ENCODE measurements around the gene SIRT1. TPM values are rescaled to one million over a fixed set of nuclear protein-coding genes. Genes with fewer than 3 reads are reported as not detected.

Gene SIRT1
- total RNA-seq, 1 experiment from 2014 or later, result 29.0 TPM

- peaks cover 28% of the 10 kb centered on the region for H3K36me3 ChIP-seq (ENCODE audit: insufficient read depth, low read length)
- H3K9me3 ChIP-seq (ENCODE audit: low read length), result no peaks in the 10 kb centered on the region
- no peaks in the 10 kb centered on the region for H3K27me3 ChIP-seq (ENCODE audit: low read length)
- H3K4me3 ChIP-seq (ENCODE audit: low read length), result peak overlapping the region; percentile 90
- peaks cover 48% of the 10 kb centered on the region for H3K79me2 ChIP-seq (ENCODE audit: low read length)
- H4K20me1 ChIP-seq (ENCODE audit: insufficient read depth, low read depth, low read length), result 0 out of 2 replicates have a peak, but pooled peaks cover 3% of the 10 kb centered on the region
- peak overlapping the region; percentile 72 for H3K27ac ChIP-seq (ENCODE audit: low read length)
- peak overlapping the region; percentile 84 for H3K9ac ChIP-seq (ENCODE audit: low read length)
- H3K4me1 ChIP-seq (ENCODE audit: low read length), result peaks cover 15% of the 10 kb centered on the region
- peak; percentile 93 for DNase-seq
- H2AFZ ChIP-seq (ENCODE audit: low read length), result no peak overlapping the region
- H3K9me2 ChIP-seq (replicated peaks; ENCODE audit: insufficient read depth, low read length), result no peaks in the 10 kb centered on the region
- peak overlapping the region; percentile 81 for H3K4me2 ChIP-seq (ENCODE audit: low read depth, low read length, poor library complexity, severe bottlenecking)
Measured at GRCh38 chr10:67884842-67885670, 600 bp downstream of the SIRT1 start.

- no peak for DNase-seq
- peaks cover 69% of the 10 kb centered on the region for H3K36me3 ChIP-seq (ENCODE audit: insufficient read depth, low read length)
- no peak overlapping the region for H3K9ac ChIP-seq (ENCODE audit: low read length)
- H3K9me3 ChIP-seq (ENCODE audit: low read length), result no peaks in the 10 kb centered on the region
- H2AFZ ChIP-seq (ENCODE audit: low read length), result no peak overlapping the region
- no peak overlapping the region for H3K4me2 ChIP-seq (ENCODE audit: low read depth, low read length, poor library complexity, severe bottlenecking)
- H3K4me3 ChIP-seq (ENCODE audit: low read length), result no peak overlapping the region
- H3K79me2 ChIP-seq (ENCODE audit: low read length), result peaks cover 70% of the 10 kb centered on the region
- no peaks in the 10 kb centered on the region for H3K27me3 ChIP-seq (ENCODE audit: low read length)
- no peaks in the 10 kb centered on the region for H4K20me1 ChIP-seq (ENCODE audit: insufficient read depth, low read depth, low read length)
- H3K4me1 ChIP-seq (ENCODE audit: low read length), result no peaks in the 10 kb centered on the region
- H3K9me2 ChIP-seq (replicated peaks; ENCODE audit: insufficient read depth, low read length), result no peaks in the 10 kb centered on the region
- H3K27ac ChIP-seq (ENCODE audit: low read length), result no peak overlapping the region
Measured at GRCh38 chr10:67893637-67894036, 9.2 kb downstream of the SIRT1 start.

GRCh38 chr10:67903581-67903980 is 19.1 kb downstream of the SIRT1 start:
- H3K79me2 ChIP-seq (ENCODE audit: low read length), result peaks cover 86% of the 10 kb centered on the region
- no peak overlapping the region for H3K9ac ChIP-seq (ENCODE audit: low read length)
- no peaks in the 10 kb centered on the region for H4K20me1 ChIP-seq (ENCODE audit: insufficient read depth, low read depth, low read length)
- H3K4me3 ChIP-seq (ENCODE audit: low read length), result no peak overlapping the region
- H3K4me2 ChIP-seq (ENCODE audit: low read depth, low read length, poor library complexity, severe bottlenecking), result no peak overlapping the region
- no peaks in the 10 kb centered on the region for H3K9me2 ChIP-seq (replicated peaks; ENCODE audit: insufficient read depth, low read length)
- H2AFZ ChIP-seq (ENCODE audit: low read length), result no peak overlapping the region
- no peaks in the 10 kb centered on the region for H3K9me3 ChIP-seq (ENCODE audit: low read length)
- H3K36me3 ChIP-seq (ENCODE audit: insufficient read depth, low read length), result peaks cover 62% of the 10 kb centered on the region
- no peaks in the 10 kb centered on the region for H3K27me3 ChIP-seq (ENCODE audit: low read length)
- H3K4me1 ChIP-seq (ENCODE audit: low read length), result peaks cover 3% of the 10 kb centered on the region; the same call in 1 of the 2 replicates
- no peak overlapping the region for H3K27ac ChIP-seq (ENCODE audit: low read length)
- DNase-seq, result no peak

- Histone ChIP-seq H2AFZ (ENCODE audit: low read length) (no peak overlapping the region), H3K9me2 (replicated peaks; ENCODE audit: insufficient read depth, low read length) (no peaks in the 10 kb centered on the region), H3K4me2 (ENCODE audit: low read depth, low read length, poor library complexity, severe bottlenecking) (peak overlapping the region; percentile 34), H3K4me1 (ENCODE audit: low read length) (peaks cover 50% of the 10 kb centered on the region), H3K9ac (ENCODE audit: low read length) (no peak overlapping the region), H3K79me2 (ENCODE audit: low read length) (peaks cover 39% of the 10 kb centered on the region), H3K36me3 (ENCODE audit: insufficient read depth, low read length) (peaks cover 55% of the 10 kb centered on the region), H3K27me3 (ENCODE audit: low read length) (no peaks in the 10 kb centered on the region), H3K27ac (ENCODE audit: low read length) (peak overlapping the region; percentile 59), H3K9me3 (ENCODE audit: low read length) (no peaks in the 10 kb centered on the region), H4K20me1 (ENCODE audit: insufficient read depth, low read depth, low read length) (no peaks in the 10 kb centered on the region), H3K4me3 (ENCODE audit: low read length) (no peak overlapping the region)
- peak; percentile 64 for DNase-seq
Measured at GRCh38 chr10:67912331-67912946, 28.0 kb downstream of the SIRT1 start.

- H3K9ac ChIP-seq (ENCODE audit: low read length), result no peak overlapping the region
- H2AFZ ChIP-seq (ENCODE audit: low read length), result no peak overlapping the region
- H3K9me3 ChIP-seq (ENCODE audit: low read length), result no peaks in the 10 kb centered on the region
- no peaks in the 10 kb centered on the region for H3K9me2 ChIP-seq (replicated peaks; ENCODE audit: insufficient read depth, low read length)
- DNase-seq, result no peak
- H3K4me3 ChIP-seq (ENCODE audit: low read length), result no peak overlapping the region
- H3K27ac ChIP-seq (ENCODE audit: low read length), result no peak overlapping the region
- no peaks in the 10 kb centered on the region for H3K27me3 ChIP-seq (ENCODE audit: low read length)
- no peaks in the 10 kb centered on the region for H4K20me1 ChIP-seq (ENCODE audit: insufficient read depth, low read depth, low read length)
- no peak overlapping the region for H3K4me2 ChIP-seq (ENCODE audit: low read depth, low read length, poor library complexity, severe bottlenecking)
- H3K4me1 ChIP-seq (ENCODE audit: low read length), result peaks cover 44% of the 10 kb centered on the region
- peaks cover 41% of the 10 kb centered on the region for H3K36me3 ChIP-seq (ENCODE audit: insufficient read depth, low read length)
- peaks cover 26% of the 10 kb centered on the region for H3K79me2 ChIP-seq (ENCODE audit: low read length)
Measured at GRCh38 chr10:67914777-67915340, 30.4 kb downstream of the SIRT1 start.

- Histone ChIP-seq H3K9me2 (replicated peaks; ENCODE audit: insufficient read depth, low read length) (no peaks in the 10 kb centered on the region), H3K27ac (ENCODE audit: low read length) (no peak overlapping the region)
Measured at GRCh38 chr10:67917169-67917568, 32.7 kb downstream of the SIRT1 start.

GRCh38 chr10:67917679-67918078 is 33.2 kb downstream of the SIRT1 start:
- Histone ChIP-seq H3K27ac (ENCODE audit: low read length) (no peak overlapping the region), H3K4me3 (ENCODE audit: low read length) (no peak overlapping the region), H3K9me2 (replicated peaks; ENCODE audit: insufficient read depth, low read length) (no peaks in the 10 kb centered on the region), H4K20me1 (ENCODE audit: insufficient read depth, low read depth, low read length) (no peaks in the 10 kb centered on the region), H3K27me3 (ENCODE audit: low read length) (no peaks in the 10 kb centered on the region), H3K79me2 (ENCODE audit: low read length) (peaks cover 24% of the 10 kb centered on the region), H3K9ac (ENCODE audit: low read length) (no peak overlapping the region), H3K36me3 (ENCODE audit: insufficient read depth, low read length) (peaks cover 37% of the 10 kb centered on the region), H3K9me3 (ENCODE audit: low read length) (no peaks in the 10 kb centered on the region), H2AFZ (ENCODE audit: low read length) (no peak overlapping the region), H3K4me1 (ENCODE audit: low read length) (peaks cover 16% of the 10 kb centered on the region), H3K4me2 (ENCODE audit: low read depth, low read length, poor library complexity, severe bottlenecking) (no peak overlapping the region)
- DNase-seq, result no peak

More at GRCh38 chr10:67917169-67917568, 32.7 kb downstream of the SIRT1 start:
- Histone ChIP-seq H3K4me1 (ENCODE audit: low read length) (peaks cover 21% of the 10 kb centered on the region), H3K36me3 (ENCODE audit: insufficient read depth, low read length) (peaks cover 35% of the 10 kb centered on the region), H3K9me3 (ENCODE audit: low read length) (no peaks in the 10 kb centered on the region), H3K4me3 (ENCODE audit: low read length) (no peak overlapping the region), H3K79me2 (ENCODE audit: low read length) (peaks cover 24% of the 10 kb centered on the region), H3K9ac (ENCODE audit: low read length) (no peak overlapping the region), H4K20me1 (ENCODE audit: insufficient read depth, low read depth, low read length) (no peaks in the 10 kb centered on the region), H3K27me3 (ENCODE audit: low read length) (no peaks in the 10 kb centered on the region), H3K4me2 (ENCODE audit: low read depth, low read length, poor library complexity, severe bottlenecking) (no peak overlapping the region), H2AFZ (ENCODE audit: low read length) (no peak overlapping the region)
- DNase-seq, result no peak

- Histone ChIP-seq H3K27ac (ENCODE audit: low read length) (no peak overlapping the region), H3K9me3 (ENCODE audit: low read length) (no peaks in the 10 kb centered on the region), H2AFZ (ENCODE audit: low read length) (no peak overlapping the region), H3K79me2 (ENCODE audit: low read length) (peaks cover 4% of the 10 kb centered on the region; the same call in 1 of the 2 replicates), H3K4me3 (ENCODE audit: low read length) (no peak overlapping the region), H3K36me3 (ENCODE audit: insufficient read depth, low read length) (peaks cover 35% of the 10 kb centered on the region), H3K4me1 (ENCODE audit: low read length) (peaks cover 5% of the 10 kb centered on the region; the same call in 1 of the 2 replicates), H3K27me3 (ENCODE audit: low read length) (no peaks in the 10 kb centered on the region), H3K9ac (ENCODE audit: low read length) (no peak overlapping the region), H3K4me2 (ENCODE audit: low read depth, low read length, poor library complexity, severe bottlenecking) (no peak overlapping the region), H3K9me2 (replicated peaks; ENCODE audit: insufficient read depth, low read length) (no peaks in the 10 kb centered on the region), H4K20me1 (ENCODE audit: insufficient read depth, low read depth, low read length) (no peaks in the 10 kb centered on the region)
- DNase-seq, result no peak
Measured at GRCh38 chr10:67921065-67921464, 36.6 kb downstream of the SIRT1 start.

Measured in Karpas-422 (cell line).